HG02943 (cell line): ENCODE data around the gene SPATA13.
A peak's percentile ranks its signal among the peaks of the same experiment; 100 is the strongest.
"Not testable (repeated sequence)": the region's sequence is repeated elsewhere in the genome, so short reads cannot be mapped to it uniquely, and the experiment has no call there.

Source experiments
- ATAC-seq: cut with Tn5 transposase; IDR thresholded peaks from one replicate; pipeline ENCODE4 v1.9.1; 2021; ENCODE audit warnings: mild to moderate bottlenecking, low read depth, moderate library complexity; ENCODE audit not compliant: unreplicated experiment

SPATA13 gene

DNA sequence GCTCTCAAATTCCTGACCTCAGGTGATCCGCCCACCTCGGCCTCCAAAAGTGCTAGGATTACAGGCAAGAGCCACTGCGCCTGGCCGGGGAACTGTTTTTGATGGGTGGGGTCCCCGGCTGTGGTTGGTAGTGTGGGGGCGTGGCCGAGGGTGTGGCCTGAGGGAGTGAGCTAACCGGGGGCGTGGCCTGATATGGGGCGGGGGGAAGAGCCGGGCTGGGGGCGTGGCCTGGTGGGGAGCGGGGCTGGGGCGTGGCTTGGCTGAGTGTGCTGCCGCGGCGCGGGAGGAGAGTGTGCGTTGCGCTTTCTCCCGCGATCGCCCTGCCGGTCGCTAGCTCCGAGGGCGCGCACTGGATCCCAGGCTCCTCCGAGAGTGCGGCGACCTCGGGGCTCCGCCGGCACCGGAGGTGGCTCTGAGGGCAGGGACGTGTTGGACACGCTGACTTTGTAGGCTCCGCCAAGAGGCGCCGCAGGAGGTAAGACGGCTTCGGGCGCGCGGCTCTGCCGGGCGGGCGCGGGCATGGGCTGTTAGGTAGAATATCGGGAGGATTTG, at the start of gene SPATA13:
Gene SPATA13, plus strand, starts transcription at position 263 of the 552 bp plus-strand sequence. CDS start 62,210 bp downstream, outside the sequence.
- ATAC-seq, result peak; percentile 70

GRCh38 chr13:24112791-24113190, 47.7 kb upstream of the SPATA13 start:
- ATAC-seq, result no peak

GRCh38 chr13:24115671-24116070, 44.8 kb upstream of the SPATA13 start:
- ATAC-seq, result no peak

- no peak for ATAC-seq
Measured at GRCh38 chr13:24116131-24116530, 44.4 kb upstream of the SPATA13 start.

- no peak for ATAC-seq
Measured at GRCh38 chr13:24118576-24118975, 41.9 kb upstream of the SPATA13 start.

GRCh38 chr13:24119626-24120508, 40.7 kb upstream of the SPATA13 start:
- ATAC-seq, result no peak

DNA sequence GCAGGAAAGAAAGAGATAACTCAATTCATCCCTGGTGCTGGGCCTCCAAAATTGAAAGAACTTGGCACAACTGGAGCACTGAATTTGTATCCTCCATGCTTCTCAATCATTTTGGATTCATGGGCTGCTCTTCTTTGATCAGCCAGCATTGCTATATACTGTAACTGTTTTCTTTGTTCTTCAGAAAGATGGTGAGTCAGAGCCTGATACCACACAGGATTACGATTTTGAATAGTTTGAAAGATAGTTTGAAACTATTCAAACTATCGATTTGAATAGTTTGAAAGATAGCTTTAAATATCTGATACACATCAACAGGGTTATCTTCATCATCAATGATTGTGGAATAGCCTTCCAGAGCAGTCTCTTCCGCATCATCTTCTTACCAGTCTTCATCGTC, 38.5 kb upstream of the SPATA13 start:
- ATAC-seq, result not testable (repeated sequence)

GRCh38 chr13:24122569-24122968, 38.0 kb upstream of the SPATA13 start:
- ATAC-seq, result no peak

DNA sequence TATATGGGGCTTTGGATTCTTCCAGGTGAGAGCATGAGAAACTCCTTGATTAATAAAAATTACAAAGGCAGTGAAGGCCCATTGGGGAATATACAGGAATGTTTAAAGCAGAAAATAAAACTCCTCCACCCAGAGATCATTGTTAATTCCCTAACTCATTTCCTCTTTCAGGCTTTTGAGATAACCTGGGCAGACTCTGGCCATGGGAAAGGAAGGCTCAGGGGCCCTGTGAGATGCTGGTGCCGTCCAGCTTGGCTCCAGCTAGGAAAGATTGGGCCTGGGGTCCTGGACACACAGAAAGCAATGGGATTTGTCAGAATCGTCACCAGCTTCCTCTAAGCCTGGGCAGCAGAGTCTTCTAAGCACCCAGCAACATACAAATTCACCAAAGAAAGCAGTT, 36.8 kb upstream of the SPATA13 start:
- no peak for ATAC-seq

GRCh38 chr13:24124789-24125476, 35.6 kb upstream of the SPATA13 start:
- ATAC-seq, result peak; percentile 91

- peak; percentile 45 for ATAC-seq
Measured at GRCh38 chr13:24127116-24127631, 33.3 kb upstream of the SPATA13 start.

DNA sequence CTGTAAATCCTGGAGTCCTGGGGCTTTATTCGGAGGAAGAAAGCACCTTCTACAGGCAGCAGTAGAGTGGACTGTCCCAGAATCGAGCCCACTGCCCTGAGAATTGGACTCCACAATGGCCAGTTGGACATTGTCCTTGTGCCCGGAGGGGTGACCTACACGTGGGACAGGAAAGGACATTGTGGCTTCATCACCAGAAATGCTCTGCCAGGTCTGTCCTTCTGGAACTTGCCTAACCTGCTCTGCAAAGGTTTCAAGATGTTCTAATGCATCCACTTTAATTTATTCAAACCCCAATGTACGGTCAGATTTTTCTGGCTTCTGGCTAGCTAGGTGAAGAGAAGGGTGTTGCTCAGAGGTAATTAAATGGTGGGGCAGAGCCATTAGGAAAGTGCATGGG, 32.4 kb upstream of the SPATA13 start:
- ATAC-seq, result no peak

DNA sequence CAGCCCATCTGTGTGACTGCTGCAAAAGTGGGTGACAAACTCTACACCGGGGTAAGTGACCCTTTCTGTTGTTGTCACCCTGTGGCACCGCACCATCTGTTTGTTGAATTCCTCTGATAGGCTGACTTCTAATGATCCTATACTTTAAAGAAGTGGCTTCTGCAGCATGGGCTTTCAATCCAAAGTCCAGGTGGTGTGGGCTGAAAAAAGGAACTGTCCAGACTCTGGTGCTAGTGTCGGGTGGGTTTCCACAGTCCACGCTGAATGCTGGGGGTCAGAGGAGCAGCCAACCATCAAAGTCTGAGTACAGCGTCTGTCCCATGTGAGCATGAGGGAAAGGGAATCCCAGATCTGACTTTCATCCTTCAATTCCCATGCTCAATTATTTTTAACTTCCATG, 31.6 kb upstream of the SPATA13 start:
- no peak for ATAC-seq

DNA sequence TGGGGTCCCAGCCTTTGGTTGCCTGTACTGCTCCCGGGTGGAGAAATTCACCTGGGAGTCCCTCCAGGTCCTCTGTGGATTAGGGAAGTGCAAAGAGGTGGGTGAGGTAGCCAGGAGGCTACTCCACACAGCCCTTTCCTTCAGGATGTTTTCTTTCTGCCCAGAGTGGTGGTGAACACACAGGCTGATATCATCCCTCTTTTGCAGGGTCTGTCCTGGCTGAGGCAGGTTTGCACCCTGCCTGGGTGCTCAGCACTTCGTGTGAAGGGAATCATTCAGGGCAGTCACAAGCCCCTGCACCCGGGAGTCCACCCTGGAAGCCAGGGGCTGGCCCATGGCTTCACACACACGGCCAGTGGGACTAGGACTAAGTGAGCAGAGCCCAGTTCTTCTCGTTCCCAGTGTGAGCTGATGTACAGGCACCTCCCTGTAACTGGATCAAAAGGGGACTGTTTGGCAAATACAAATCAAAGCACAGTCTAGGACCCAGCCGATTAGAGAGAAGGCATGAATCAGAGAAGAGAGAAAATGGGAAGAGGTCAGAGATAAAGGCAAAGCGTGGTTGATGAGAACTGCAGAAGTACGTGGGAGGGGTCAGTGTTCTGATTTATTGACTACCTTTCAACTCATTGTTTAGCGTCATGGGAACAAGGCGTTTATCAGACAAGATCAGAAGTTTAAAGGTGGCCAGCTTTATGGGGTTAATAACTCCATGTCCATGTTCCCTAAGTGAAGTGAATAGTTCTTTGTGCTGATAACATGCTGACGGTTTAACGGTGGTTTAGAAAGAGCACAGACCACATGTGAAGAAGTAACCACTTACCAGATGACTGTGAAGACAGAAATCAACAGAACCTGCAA, 30.4 kb upstream of the SPATA13 start:
- no peak for ATAC-seq

- ATAC-seq, result no peak
Measured at GRCh38 chr13:24131749-24132148, 28.8 kb upstream of the SPATA13 start.

GRCh38 chr13:24133021-24133795, 27.3 kb upstream of the SPATA13 start:
- no peak for ATAC-seq

DNA sequence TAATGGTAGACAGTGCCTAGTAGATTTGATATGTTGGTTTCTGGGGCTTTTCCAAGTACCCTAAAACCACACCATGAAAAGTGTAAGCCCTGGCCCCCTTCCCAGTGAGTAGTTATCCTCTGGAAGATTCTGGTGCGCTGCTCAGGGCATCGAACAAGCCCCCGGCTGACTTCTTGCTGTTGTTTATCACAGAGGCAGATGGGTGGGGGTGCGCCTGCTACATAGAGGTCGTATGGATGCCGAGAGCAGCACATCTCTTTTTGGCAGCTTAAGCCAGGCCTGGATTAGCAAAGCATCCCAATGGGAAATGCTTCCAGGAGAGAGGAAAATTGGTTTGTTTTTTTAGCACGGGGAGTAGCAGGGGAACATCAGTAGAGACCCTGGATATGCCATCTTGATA, 26.3 kb upstream of the SPATA13 start:
- no peak for ATAC-seq

- ATAC-seq, result no peak
Measured at GRCh38 chr13:24134757-24135156, 25.8 kb upstream of the SPATA13 start.

DNA sequence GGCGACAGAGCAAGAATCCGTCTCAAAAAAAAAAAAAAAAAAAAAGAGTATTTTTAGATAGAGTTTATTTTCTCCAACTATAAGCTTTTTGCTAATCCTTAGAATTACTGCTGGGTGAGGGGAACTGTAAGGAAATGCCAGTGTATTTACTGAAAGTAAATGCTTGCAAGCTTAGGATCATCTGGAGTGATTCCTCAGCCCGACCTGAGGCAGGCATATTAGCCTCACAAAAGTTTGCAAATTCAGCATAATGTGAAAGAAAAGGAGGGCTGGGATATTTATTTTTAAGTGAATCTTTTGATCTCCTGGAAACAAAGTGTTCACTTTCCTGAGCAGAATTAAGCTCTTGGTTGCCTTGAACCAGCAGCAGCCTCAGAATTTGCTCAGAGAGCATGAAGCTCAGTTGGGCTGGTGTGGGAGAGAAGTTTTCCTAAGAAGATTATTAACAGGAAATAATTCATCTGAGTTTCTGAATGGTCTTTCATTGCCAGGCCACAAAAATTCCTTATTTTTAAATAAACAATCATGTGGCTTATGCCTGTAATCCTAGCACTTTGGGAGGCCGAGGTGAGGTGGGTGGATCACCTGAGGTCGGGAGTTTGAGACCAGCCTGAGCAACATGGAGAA, 24.7 kb upstream of the SPATA13 start:
- ATAC-seq, result no peak
